ENCODE measurements around the gene TAB3.

Gene TAB3

DNA sequence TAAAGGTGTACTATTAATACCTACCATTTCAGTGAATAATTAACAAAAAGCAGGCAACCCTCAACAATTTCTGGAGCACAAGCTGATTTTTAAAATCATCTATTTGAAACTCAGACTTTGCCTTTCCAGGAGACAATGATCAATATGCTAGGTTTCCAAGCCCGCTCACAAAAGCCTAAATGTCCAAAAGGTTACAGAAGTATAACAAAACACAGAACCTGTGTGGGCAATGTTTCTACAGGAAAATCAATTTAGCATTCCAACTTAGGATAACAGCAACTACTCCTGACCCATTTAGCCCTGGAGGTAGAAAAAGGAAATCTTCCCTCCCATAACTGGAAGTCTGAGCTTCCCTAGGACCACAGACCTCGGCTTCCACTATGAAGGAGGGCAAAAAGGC, 3.9 kb downstream of the TAB3 start:
- no peak for DNase-seq (ENCODE audit: low read depth in 3 of 3)

GRCh38 chrX:30883138-30883537, 5.9 kb downstream of the TAB3 start:
- no peak for DNase-seq (ENCODE audit: low read depth in 3 of 3)

DNA sequence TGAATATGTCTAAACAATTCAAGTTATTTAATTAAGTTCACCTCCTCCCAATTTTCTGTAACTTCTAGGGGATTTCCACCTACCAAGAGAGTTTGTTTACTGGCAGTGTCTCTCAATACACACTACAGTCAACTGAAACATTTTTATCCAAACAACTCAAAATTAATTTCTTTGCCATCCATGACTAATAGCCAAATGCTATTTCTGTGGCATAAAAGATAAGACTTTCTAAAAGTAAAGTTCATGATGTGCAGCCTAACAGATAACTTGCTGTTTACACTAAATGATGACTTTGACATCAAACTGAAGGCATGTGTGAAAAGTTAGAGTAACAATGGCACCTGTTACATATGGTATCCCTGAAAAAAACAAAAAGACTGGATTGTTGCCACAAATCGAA, 7.3 kb downstream of the TAB3 start:
- DNase-seq (ENCODE audit: low read depth in 3 of 3): no peak

DNA sequence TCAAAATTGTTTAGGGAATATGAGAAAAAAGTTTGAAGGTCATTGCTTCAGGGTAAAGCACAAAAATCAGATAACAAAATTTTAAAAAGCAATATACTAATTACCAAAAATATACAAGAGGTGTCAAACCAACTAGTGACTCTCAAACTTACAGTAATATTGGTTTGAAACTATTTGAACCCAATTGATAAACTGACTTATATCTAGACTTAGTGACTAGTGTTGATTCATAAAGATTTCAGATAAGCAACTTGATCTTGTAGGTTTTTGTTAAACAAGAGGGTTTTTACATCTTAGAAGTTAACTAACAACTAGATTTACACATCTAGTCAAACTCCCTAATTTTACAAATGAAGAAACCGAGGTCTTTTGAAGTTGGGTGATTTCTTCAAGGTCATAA, 7.7 kb downstream of the TAB3 start:
- no peak for DNase-seq (ENCODE audit: low read depth in 3 of 3)

- no peak for DNase-seq (ENCODE audit: low read depth in 3 of 3)
These were observed 9.0 kb downstream of the TAB3 start for GRCh38 chrX:30880058-30880457.

- no peak for DNase-seq (ENCODE audit: low read depth in 3 of 3)
These were observed 12.7 kb downstream of the TAB3 start for GRCh38 chrX:30876367-30876766.

DNA sequence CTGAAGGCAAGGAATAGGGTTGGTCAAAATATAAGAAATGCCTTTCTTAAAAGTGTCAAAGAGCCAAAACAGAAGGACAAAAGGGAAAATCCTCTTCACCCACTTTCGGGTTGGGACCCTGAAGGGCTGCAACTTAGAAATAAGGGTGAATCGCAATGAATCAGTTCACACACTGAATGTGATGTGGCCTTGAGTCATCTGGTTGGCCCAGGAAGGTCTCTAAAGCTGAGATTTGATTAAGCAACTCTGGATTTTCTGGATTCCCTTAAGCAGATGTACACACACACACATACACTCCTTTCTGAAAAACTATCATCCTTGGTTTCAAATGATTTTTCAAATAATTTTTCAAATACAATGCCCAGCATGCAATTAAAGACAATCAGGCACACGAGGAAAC, 13.1 kb downstream of the TAB3 start:
- no peak for DNase-seq (ENCODE audit: low read depth in 3 of 3)

DNA sequence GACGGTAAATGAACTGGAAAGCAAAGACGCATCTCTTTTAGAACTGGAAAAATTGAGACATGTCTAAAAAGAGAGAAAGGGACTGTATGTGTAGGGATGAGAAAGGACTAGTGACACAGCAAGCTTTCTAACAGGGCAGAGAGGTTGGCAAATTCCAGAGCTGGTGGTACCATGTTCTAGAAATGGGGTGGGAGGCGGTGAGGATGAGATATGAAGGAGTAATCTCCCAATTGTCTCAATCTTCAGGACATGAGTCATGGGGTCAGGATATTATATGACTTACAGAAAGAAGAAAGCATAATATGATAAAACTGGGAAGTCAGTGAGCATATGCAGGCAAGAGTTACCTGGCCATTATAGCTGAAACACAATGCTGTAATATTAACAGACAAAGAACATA, 14.2 kb downstream of the TAB3 start:
- no peak for DNase-seq (ENCODE audit: low read depth in 3 of 3)

- DNase-seq (ENCODE audit: low read depth in 3 of 3): no peak
These were observed 18.5 kb downstream of the TAB3 start for GRCh38 chrX:30870572-30870971.

GRCh38 chrX:30865612-30866011, 23.4 kb downstream of the TAB3 start:
- DNase-seq (ENCODE audit: low read depth in 3 of 3): no peak

DNA sequence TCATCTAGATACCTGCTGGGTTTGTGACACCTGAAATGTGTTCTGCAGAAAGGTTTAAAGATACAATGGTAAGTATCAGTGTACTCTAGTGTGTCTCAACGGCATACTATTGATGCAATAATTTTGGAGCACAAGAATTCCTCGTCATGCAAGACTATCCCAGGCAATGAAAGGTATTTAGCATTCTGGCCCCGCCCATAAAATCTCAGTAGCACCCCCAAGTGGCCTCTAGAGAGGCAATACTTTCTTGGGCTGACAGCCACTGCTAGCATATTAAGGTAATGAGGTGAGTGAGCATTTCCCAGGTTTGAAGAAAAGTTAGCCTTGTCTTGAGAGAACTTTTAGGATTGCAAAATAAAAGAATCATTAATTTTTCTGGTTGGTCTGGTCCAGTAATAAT, 24.0 kb downstream of the TAB3 start:
- DNase-seq (ENCODE audit: low read depth in 3 of 3): no peak

DNA sequence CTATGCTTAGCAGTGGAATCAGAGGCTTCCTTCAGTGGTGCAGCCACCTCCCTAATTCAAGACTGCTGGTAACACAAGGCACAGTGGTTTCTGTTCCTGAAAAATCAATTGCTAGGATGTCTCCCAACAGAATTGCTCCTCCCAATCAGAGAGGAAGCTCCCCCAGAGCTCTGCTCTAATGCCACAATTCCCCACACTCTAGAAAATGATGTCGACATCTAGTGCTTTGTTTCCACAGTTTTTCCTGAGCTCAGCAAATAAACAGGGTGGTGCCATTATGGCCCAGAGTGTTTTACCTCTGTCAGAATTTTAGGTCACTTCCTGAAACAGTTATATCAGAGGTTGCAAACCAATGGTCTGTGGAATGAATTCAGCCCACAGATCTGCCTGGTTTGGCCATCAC, 24.7 kb downstream of the TAB3 start:
- no peak for DNase-seq (ENCODE audit: low read depth in 3 of 3)

GRCh38 chrX:30863974-30864373, 25.1 kb downstream of the TAB3 start:
- DNase-seq (ENCODE audit: low read depth in 3 of 3): no peak

DNA sequence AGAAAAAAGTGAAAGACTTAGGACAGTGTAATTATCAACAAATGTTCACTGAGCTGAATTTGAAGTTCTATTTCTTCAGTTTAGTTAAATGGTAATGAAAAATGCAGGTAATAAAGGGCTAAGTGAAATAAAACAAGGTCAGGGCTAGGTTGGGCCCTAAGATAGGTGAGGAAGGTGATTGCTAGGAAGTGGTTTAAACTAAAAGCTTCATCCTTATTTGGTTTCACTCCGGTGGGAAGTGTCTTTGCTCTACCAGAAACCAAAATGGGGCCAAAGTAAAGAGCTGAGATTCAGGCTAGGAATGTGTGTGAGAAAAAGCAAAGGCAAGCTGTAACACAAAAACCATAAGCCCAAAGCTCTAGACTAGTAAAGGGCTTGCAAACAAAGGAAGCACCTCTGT, 31.0 kb downstream of the TAB3 start:
- no peak for DNase-seq (ENCODE audit: low read depth in 3 of 3)

DNA sequence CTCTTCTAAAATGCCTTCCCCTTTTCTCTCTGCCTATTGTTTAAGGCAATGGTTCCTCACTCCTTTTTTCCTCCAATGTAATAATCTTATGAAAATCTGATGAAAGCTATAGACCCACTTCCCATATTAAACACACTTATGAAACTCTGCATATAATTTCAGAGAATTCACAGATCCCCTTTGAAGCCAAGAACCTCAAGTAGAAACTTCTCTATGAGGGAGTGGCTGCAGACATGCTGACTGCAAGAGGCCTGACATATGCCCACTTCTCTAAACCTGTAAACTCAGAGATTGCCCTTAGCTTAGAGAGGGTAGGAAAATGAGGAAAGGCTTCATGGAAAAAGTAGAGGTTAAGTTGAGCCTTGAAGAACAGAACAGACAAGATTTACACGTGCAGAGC, 37.6 kb downstream of the TAB3 start:
- no peak for DNase-seq (ENCODE audit: low read depth in 3 of 3)

GRCh38 chrX:30835373-30835772, 53.7 kb downstream of the TAB3 start:
- DNase-seq (ENCODE audit: low read depth in 3 of 3): no peak

- DNase-seq (ENCODE audit: low read depth in 3 of 3): no peak
These were observed 55.2 kb downstream of the TAB3 start for GRCh38 chrX:30833896-30834295.

- peak in 1 of 3 experiments; percentile 0 for DNase-seq (ENCODE audit: low read depth in 3 of 3)
These were observed 58.0 kb downstream of the TAB3 start for GRCh38 chrX:30831082-30831481.

- no peak for DNase-seq (ENCODE audit: low read depth in 3 of 3)
These were observed 58.6 kb downstream of the TAB3 start for GRCh38 chrX:30830326-30830943.

DNA sequence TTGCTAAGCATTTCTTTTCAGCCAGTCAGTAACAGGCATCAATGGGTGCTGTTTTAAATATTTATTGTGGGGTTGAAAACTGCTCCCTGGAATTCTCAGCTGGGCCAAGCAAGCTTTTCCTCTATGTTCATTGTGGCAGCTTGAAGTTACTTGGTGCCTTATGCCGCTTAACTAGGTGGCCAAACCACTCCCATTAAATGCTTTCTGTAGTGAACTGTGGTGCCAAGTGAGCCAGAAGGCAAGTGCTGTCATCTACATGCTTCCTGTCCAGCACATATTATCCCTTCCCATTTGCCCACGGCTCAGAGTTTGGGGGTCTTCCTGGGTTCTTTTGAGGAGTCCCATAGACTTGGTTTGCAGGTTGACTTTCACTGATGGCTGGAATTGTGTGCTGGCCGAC, 64.8 kb downstream of the TAB3 start:
- DNase-seq (ENCODE audit: low read depth in 3 of 3): no peak

GRCh38 chrX:30822764-30823163, 66.3 kb downstream of the TAB3 start:
- DNase-seq (ENCODE audit: low read depth in 3 of 3): no peak

GRCh38 chrX:30822068-30822681, 66.9 kb downstream of the TAB3 start:
- DNase-seq (ENCODE audit: low read depth in 3 of 3): no peak

- DNase-seq (ENCODE audit: low read depth in 3 of 3): no peak
These were observed 67.9 kb downstream of the TAB3 start for GRCh38 chrX:30821116-30821515.

DNA sequence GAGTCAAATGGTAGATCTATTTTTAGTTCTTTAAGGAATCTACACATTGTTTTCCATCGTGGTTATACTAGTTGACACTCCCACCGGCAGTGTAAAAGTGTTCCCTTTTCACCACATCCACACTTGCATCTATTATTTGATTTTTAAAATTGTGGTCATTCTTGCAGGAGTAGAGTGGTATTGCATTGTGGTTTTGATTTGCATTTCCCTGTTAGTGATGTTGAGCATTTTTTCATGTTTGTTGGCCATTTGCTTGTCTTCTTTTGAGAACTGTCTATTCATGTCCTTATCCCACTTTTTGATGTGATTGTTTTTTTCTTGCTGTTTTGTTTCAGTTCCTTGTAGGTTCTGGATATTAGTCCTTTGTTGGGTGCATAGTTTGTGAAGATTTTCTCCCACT, 70.0 kb downstream of the TAB3 start:
- DNase-seq (ENCODE audit: low read depth in 3 of 3): no peak

Measured in stimulated activated CD4-positive, alpha-beta T cell treated with anti-CD3 and anti-CD28 coated beads, TNF-alpha, amount 100 ng/mL, for 4 hours (primary cell).